ENCODE measurements around the gene TUBGCP5. TPM values are rescaled to one million over a fixed set of nuclear protein-coding genes. Genes with fewer than 3 reads are reported as not detected.

TUBGCP5 gene
- polyA plus RNA-seq, 4 donors: 18.3 to 28.5 (median 25.5) TPM

DNA sequence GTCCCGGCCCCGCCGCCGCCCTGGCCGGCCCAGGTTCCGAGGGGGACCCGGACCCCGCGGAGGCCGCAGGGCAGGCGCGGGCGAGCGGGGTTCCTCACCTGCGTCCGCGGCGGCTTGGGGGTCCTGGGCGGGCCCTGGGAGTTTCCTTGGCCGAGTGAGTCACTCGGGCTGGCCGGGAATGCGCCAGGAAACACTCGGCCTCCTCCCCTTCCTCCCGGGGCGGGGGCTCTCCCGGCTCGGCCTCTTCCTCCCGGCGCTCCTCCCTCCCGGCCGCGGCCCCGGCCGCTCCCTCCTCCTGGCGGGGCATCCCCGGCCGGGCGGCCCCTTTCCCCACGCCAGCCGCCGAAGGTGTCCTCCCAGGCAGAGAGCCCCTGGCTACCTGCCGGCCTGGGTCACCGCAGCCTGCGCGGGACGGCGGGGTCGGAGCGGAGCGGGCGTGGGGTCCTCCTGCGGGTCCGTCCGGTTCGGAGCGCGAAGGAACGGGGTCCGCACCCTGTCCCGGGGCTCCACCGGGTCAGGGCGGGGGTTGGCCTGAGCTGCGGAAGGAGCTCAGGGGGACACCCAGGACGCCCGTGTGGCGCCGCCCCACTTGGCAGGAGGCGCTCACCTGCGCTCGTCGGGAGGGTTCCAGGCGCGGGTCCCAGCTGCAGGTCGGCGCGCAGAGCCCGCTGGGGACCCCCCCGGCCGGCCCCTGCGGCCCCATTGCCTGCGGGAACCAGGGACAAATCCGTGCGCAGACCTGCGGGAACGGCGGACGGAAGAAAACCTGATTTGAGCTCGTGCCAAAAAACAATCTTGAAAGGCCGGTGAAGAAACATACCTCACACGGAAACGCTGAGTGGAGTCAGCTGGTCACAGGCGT is 58.9 kb downstream of the TUBGCP5 start, which contains the start of gene CYFIP1:
Gene CYFIP1, minus strand, starts transcription at position 180 of the 862 bp plus-strand sequence. CDS start 33,083 bp downstream, outside the sequence.
- DNase-seq (ENCODE audit: low read depth in 4 of 4, low spot score in 3 of 4): peak; percentile 56 to 76 (median 68)

- peak in 3 of 4 donors; percentile 27 to 62 (median 33) for DNase-seq (ENCODE audit: low read depth in 4 of 4, low spot score in 3 of 4)
Observed at GRCh38 chr15:22979238-22980188, 59.9 kb downstream of the TUBGCP5 start.

DNA sequence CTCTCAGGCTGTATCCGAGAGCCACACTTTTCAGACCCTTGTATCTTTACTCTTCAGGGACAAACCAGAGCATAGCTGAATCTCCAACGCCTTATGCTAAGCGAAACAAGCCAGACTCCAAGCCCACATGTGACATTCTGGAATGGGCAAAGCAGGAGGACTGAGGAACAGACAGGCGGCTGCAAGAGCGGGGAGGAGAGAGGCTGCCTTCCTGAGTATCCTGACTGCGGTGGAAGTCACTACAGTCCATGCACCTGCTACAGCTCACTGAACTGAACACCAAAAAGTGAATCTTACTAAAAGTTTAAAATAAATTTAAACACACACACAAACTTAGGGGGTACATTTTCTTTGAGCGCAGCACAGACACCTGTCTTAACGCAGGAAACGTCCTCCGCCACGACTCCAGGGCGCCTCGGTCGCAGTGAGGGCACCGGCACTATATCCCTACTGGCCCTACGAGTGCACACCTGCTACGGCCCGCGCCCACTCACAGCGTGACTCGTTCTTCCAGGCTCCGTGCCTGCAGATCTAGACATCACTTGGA is 60.6 kb downstream of the TUBGCP5 start:
- DNase-seq (ENCODE audit: low read depth in 4 of 4, low spot score in 3 of 4): no peak

DNA sequence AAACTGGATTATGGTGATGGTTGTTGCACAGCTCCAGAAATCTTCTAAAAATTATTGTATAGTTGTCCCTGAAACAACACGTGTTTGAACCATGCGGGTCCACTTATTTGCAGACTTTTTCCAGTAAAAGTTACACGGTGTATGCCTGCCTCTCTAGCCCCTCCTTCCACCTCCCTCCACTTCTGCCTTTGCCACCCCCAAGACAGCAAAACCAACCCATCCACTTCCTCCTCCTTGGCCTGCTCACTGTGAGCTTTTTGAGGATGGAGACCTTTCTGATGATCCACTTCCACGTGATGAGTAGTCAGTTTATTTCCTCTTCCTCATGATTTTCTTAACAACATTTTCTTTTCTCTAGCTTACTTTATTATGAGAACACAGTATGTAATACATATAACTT is 64.6 kb downstream of the TUBGCP5 start:
- no peak for DNase-seq (ENCODE audit: low read depth in 4 of 4, low spot score in 3 of 4)

DNA sequence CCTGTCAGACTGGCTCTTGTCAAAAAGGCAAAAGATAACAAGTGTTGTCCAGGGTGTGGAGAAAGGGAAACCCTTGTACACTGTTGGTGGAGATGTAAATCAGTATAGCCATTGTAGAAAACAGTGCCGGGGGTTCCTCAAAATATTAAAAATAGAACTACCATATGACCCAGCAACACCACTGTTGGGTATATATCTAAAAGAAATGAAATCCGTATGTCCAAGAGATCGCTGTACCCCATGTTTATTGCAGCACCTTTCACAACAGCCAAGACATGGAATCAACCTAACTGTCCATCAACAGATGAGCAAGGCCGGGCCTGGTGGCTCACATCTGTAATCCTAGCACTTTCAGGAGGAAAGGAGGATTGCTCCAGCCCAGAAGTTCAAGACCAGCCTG is 65.4 kb downstream of the TUBGCP5 start:
- no peak for DNase-seq (ENCODE audit: low read depth in 4 of 4, low spot score in 3 of 4)

DNA sequence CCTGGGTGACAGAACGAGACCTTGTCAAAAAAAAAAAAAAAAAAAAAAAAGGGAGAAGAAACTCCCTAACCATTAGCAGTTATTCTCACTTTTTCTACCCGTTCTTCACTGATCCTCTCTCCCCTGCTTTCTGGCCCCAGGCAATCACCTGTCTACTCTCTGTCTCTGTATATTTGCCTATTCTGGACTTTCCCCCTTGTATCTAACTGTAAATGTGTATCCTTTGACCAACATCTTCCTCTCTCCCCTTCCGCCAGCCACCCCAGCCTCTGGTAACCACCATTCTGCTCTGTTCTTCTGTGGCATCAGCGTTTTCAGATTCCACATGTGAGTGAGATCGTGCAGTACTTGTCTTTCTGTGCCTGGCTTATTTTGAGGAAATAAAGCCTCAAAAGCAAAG is 66.1 kb downstream of the TUBGCP5 start:
- DNase-seq (ENCODE audit: low read depth in 4 of 4, low spot score in 3 of 4): no peak

GRCh38 chr15:22969489-22969888 is 69.9 kb downstream of the TUBGCP5 start:
- DNase-seq (ENCODE audit: low read depth in 4 of 4, low spot score in 3 of 4): no peak

GRCh38 chr15:22968366-22968765 is 71.0 kb downstream of the TUBGCP5 start:
- no peak for DNase-seq (ENCODE audit: low read depth in 4 of 4, low spot score in 3 of 4)

GRCh38 chr15:22967084-22967770 is 72.1 kb downstream of the TUBGCP5 start:
- DNase-seq (ENCODE audit: low read depth in 4 of 4, low spot score in 3 of 4): no peak

- DNase-seq (ENCODE audit: low read depth in 4 of 4, low spot score in 3 of 4): no peak
Observed at GRCh38 chr15:22966321-22967083, 72.9 kb downstream of the TUBGCP5 start.

GRCh38 chr15:22963641-22964040 is 75.7 kb downstream of the TUBGCP5 start:
- no peak for DNase-seq (ENCODE audit: low read depth in 4 of 4, low spot score in 3 of 4)

GRCh38 chr15:22962611-22963010 is 76.8 kb downstream of the TUBGCP5 start:
- no peak for DNase-seq (ENCODE audit: low read depth in 4 of 4, low spot score in 3 of 4)

- no peak for DNase-seq (ENCODE audit: low read depth in 4 of 4, low spot score in 3 of 4)
Observed at GRCh38 chr15:22961762-22962161, 77.6 kb downstream of the TUBGCP5 start.

- no peak for DNase-seq (ENCODE audit: low read depth in 4 of 4, low spot score in 3 of 4)
Observed at GRCh38 chr15:22960556-22960955, 78.8 kb downstream of the TUBGCP5 start.

DNA sequence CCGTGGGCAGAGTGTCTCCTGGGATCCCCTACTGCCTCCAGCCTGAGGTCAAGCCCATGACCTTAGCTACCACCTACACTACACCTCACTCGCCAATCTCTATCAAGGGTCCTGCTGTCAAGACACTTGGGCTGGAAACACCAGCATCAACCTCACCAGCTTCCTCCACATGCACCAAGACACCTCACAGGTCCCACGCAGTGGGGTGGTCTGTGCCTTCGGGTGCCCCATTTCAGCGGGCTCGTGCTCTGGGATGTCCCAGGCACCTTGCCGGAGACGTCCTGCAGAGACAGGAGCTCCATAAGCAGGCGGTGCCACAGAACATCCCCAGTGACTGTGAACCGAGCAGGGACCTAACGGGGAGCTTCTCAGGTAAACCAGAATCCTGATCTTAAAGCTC is 79.2 kb downstream of the TUBGCP5 start:
- no peak for DNase-seq (ENCODE audit: low read depth in 4 of 4, low spot score in 3 of 4)

- DNase-seq (ENCODE audit: low read depth in 4 of 4, low spot score in 3 of 4): no peak
Observed at GRCh38 chr15:22959321-22960101, 79.9 kb downstream of the TUBGCP5 start.

GRCh38 chr15:22958487-22959280 is 80.7 kb downstream of the TUBGCP5 start:
- no peak for DNase-seq (ENCODE audit: low read depth in 4 of 4, low spot score in 3 of 4)

DNA sequence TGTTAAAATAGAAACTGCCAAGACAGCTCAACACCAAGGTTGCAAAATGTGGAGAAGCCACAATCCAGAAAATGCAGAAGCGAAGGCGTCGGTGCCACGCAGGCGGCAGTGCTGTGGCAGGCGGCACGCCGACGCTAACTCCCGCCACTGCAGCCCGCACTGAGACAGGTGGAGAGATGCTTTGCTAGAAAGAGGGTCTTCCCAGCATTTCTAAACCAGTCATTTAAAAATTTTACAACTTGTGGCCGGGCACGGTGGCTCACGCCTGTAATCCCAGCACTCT is 82.5 kb downstream of the TUBGCP5 start:
- no peak for DNase-seq (ENCODE audit: low read depth in 4 of 4, low spot score in 3 of 4)
